Activated T-helper 17 cell treated with anti-CD3 and anti-CD28 coated beads, Interleukin-2, amount 50 U/mL, for 72 hours (primary cell): ENCODE results near the gene CCNY. TPM values are rescaled to one million over a fixed set of nuclear protein-coding genes. Genes with fewer than 3 reads are reported as not detected.

Experiments
- ATAC-seq: fragments of 150-1000 bp; cut with Tn5 transposase; replicated peaks from 2 replicates; pipeline ENCODE4 v1.10.0; 2021; ENCODE audit warnings: mild to moderate bottlenecking, moderate library complexity
- H3K27ac Mint-ChIP-seq: one replicate; pipeline ENCODE4 v1.8.0; 2022; ENCODE audit warnings: mixed read lengths
- H3K27me3 Mint-ChIP-seq: one replicate; pipeline ENCODE4 v1.8.0; 2022; ENCODE audit warnings: mixed read lengths
- H3K36me3 Mint-ChIP-seq: one replicate; pipeline ENCODE4 v1.8.0; 2022; ENCODE audit warnings: low read depth, mild to moderate bottlenecking, mixed read lengths
- H3K4me1 Mint-ChIP-seq: one replicate; pipeline ENCODE4 v1.8.0; 2022; ENCODE audit warnings: mixed read lengths
- H3K4me3 Mint-ChIP-seq: one replicate; pipeline ENCODE4 v1.8.0; 2022; ENCODE audit warnings: mild to moderate bottlenecking, mixed read lengths
- H3K9me3 Mint-ChIP-seq: one replicate; pipeline ENCODE4 v1.8.0; 2022; ENCODE audit warnings: mixed read lengths
- total RNA-seq, 2 donors: library from RNA; stranded (reverse); gene quantifications; one replicate each; pipeline ENCODE4 v1.2.3, GENCODE V29; 2022

The CCNY gene
- total RNA-seq, 2 donors from 2014 or later, result 29.4 to 42.3 TPM

DNA sequence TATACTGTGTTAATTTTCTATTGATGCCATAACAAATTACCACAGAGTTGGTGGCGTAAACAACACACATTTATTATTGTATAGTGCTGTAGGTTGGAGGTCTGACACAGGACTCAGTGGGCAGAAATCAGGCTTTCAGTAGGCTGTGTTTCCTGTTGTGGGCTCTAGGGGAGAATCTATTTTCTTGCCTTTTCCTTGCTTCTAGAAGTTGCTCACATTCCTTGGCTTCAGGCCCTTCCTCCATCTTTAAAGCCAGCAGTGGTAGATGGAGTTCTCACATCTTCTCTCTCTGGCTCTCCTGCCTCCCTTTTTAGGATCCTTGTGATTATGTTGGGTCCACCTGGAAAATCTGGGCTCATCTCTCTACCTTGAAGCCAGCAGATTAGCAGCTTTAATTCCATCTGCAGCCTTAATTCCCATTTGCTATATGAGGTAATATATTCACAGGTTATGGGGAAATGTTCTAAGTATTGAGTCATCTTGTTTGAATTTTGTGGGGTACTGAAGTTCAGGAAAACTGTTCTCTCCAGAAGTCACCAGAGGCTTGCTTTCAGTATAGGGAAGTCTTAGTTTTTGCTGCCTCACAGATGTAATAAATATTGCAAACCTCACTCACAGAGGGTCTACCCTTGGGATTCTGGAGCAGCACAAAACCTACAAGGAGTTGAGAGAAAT, 38.9 kb downstream of the CCNY start:
- no peaks in the 10 kb centered on the region for H3K36me3 Mint-ChIP-seq
- no peak overlapping the region for H3K4me3 Mint-ChIP-seq
- no peak overlapping the region for H3K27ac Mint-ChIP-seq
- H3K9me3 Mint-ChIP-seq, result no peaks in the 10 kb centered on the region
- peaks cover 59% of the 10 kb centered on the region for H3K4me1 Mint-ChIP-seq
- no peaks in the 10 kb centered on the region for H3K27me3 Mint-ChIP-seq
- no peak for ATAC-seq

DNA sequence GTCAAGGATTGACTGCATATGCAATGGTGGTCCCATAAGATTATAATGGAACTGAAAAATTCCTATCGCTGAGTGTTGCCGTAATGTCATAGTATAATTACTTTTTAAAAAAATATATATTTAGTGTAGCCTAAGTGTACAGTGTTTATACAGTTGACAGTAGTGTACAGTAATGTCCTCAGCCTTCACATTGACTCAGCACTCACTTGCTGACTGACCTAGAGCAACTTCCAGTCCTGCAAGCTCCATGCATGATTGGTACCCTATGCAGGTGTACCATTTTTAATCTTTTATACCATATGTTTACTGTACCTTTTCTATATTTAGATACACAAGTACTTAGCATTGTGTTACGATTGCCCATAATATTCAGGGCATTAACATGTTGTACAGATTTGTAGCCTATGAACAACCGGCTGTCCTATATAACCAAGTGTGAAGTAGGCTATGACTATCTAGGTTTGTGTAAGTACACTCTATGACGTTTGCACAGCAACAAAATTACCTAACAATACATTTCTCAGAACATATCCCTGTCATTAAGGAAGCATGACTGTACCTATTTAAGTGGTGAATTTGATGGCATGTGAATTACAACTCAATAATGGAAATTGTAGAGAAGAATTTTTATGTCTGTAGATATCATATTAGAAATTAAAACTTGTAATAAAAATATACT, 40.9 kb downstream of the CCNY start:
- H3K27ac Mint-ChIP-seq, result peak overlapping the region; percentile 42
- H3K27me3 Mint-ChIP-seq, result no peaks in the 10 kb centered on the region
- no peaks in the 10 kb centered on the region for H3K36me3 Mint-ChIP-seq
- H3K4me3 Mint-ChIP-seq, result no peak overlapping the region
- H3K4me1 Mint-ChIP-seq, result peaks cover 46% of the 10 kb centered on the region
- peak; percentile 81 for ATAC-seq
- H3K9me3 Mint-ChIP-seq, result no peaks in the 10 kb centered on the region

DNA sequence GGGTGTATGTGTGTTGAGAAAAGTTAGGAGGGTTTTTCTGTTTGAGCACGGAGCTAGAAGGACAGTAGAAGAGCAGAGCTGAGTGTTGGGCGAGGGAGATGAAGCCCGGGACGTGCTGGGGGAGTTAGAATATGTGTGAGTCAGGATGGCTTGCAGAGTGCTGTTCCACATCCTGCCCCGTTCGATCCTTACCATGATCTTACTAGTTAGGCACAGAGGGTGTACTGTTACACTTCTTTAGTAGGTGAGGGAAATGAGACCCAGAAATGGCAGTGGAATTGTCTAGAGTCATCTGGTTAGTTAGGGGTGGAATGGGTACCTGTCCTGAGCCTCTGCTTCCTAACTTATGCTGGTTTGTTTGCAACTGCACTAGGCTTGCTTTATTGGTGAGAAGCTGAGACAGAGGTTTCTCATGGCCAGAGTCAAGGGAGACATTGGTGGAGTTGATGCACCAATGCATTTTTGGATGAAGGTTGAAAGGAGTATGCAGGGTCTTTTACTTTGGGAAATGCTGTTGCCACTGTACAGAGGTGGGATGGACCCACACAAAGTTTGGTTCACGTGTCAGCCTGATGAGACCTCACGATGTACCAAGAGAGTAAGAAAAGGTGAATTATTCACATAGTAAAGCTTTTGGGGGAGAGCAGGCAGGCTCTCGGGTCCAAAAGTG, 42.4 kb downstream of the CCNY start:
- peak; percentile 73 for ATAC-seq
- peak overlapping the region; percentile 41 for H3K4me3 Mint-ChIP-seq
- H3K36me3 Mint-ChIP-seq, result no peaks in the 10 kb centered on the region
- H3K27ac Mint-ChIP-seq, result peak overlapping the region; percentile 65
- no peaks in the 10 kb centered on the region for H3K9me3 Mint-ChIP-seq
- H3K4me1 Mint-ChIP-seq, result peaks cover 41% of the 10 kb centered on the region
- H3K27me3 Mint-ChIP-seq, result no peaks in the 10 kb centered on the region

DNA sequence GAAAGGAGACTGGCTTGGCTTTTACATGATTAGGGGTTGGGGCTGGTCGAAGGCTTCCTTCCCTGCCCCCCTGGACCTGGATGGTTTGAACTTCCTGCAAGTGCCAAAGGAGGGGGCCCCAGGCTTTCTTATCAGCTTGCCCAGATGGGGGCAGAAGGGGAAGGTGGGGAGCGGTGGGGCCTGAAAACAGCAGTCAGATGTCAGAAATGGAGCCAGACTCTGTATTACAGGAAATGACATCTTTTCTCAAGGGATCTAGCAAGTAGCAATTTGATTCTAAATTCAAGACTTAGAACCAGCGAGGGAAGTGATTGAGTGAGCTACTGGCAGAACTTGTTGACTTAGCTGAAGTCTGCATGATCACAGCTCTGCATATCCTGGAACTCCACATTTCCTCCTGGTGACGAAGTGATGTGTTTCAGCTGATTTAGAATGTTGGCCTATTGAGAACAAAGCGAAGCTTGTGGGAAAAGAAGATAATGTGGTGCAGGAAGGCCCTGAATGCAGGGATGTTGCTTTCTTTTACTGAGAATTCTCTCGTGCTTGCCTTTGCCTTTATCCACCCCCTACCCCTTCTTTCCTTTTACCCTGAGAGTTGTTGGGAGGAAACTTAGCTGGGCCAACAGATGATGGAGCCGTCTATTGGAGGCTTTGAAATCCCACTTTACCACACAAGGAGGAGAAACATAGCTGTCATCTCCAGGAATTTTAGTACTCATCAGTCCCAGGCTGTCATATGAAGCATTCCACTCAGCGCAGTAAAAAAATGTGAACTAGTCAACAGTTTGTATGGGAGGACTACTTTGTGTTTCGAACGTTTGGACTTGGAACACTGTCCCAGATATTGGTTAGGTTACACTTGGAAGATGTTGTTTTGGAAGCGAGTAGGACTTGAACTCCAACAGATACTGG, 43.2 kb downstream of the CCNY start:
- Mint-ChIP-seq H3K4me1 (peaks cover 44% of the 10 kb centered on the region), H3K36me3 (no peaks in the 10 kb centered on the region), H3K27ac (peak overlapping the region; percentile 65), H3K27me3 (no peaks in the 10 kb centered on the region), H3K9me3 (no peaks in the 10 kb centered on the region), H3K4me3 (peak overlapping the region; percentile 41)
- ATAC-seq, result no peak

DNA sequence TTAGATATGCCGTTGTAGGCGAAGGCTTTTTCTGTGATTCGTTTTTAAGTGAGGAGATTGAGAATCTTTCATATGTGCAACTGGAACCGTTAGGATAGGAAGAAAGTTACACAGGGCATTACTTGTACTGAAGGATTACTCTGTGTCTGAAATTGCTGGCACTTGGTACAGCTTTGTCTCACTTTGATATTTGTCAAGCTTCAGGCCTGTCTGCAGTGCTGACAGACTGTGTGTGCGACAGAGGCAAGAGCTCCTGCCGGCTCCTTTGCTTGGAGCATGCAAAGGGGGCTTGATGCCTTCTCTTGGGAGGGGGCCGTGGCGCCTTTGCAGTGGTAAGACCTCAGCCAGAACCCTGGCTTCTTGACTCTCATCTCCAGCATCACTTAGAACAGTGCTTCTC, 45.8 kb downstream of the CCNY start:
- Mint-ChIP-seq H3K4me3 (no peak overlapping the region), H3K4me1 (peaks cover 34% of the 10 kb centered on the region), H3K27ac (no peak overlapping the region), H3K36me3 (no peaks in the 10 kb centered on the region), H3K9me3 (no peaks in the 10 kb centered on the region), H3K27me3 (no peaks in the 10 kb centered on the region)
- no peak for ATAC-seq

DNA sequence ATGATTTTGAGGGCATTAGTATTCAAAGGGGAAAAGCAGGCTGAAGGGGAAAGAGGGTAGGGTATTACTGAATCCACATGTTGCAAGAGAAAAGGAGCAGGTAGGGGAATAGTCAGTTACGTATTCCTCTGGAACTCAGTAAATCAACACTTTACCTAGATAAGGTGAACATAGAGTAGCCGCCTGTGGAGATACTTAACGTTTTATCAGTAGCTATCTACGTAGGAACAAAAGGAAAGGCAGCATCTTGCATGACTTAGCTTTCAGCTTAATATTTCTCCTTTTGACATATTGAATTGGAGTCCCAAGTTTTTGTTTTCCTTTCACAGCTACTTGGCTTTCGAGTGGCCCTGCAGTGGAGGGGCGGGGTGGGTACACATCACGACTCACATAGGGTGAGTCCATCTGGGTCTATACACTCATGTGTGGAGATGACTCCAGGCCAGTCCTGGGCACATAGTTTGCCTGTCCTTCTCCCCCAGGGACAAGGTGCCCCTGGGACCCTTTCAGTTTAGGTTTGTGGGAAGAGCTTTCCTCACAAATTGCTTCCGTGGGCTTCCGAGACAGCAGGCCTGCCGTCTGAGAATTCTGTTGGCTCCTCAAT, 48.1 kb downstream of the CCNY start:
- peak; percentile 32 for ATAC-seq
- Mint-ChIP-seq H3K27ac (no peak overlapping the region), H3K36me3 (no peaks in the 10 kb centered on the region), H3K4me3 (no peak overlapping the region), H3K27me3 (no peaks in the 10 kb centered on the region), H3K9me3 (no peaks in the 10 kb centered on the region), H3K4me1 (peaks cover 28% of the 10 kb centered on the region)

DNA sequence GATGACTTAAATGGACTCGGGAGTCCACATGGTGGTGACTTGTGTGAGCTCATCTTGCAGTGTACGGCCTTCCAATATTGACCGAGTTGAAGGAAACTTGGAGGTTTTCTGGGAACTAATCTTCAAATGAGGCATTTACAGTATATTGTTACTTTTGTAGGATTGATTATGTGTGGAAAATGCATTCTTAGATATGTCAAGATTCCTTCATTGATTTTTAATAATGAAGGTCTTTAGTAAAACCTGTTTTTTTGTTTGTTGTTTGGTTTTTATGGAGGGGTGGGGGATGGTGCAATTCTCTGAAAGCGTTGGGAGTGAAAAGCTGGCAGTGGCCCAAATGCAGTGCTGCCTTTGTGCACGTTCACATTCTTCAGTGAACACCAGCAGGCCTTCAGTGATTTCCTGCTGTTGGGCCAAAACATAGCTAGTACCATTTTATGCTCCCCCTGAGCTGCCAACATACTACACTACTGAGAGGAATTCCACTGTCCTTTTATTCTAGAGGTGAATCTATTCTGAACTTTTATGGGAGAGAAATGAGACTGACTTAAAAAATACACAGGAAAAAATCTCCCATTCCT, 50.4 kb downstream of the CCNY start:
- ATAC-seq, result no peak
- peaks cover 11% of the 10 kb centered on the region for H3K9me3 Mint-ChIP-seq
- H3K27me3 Mint-ChIP-seq, result no peaks in the 10 kb centered on the region
- H3K4me1 Mint-ChIP-seq, result peaks cover 29% of the 10 kb centered on the region
- no peaks in the 10 kb centered on the region for H3K36me3 Mint-ChIP-seq
- H3K4me3 Mint-ChIP-seq, result no peak overlapping the region
- H3K27ac Mint-ChIP-seq, result peak overlapping the region; percentile 62

DNA sequence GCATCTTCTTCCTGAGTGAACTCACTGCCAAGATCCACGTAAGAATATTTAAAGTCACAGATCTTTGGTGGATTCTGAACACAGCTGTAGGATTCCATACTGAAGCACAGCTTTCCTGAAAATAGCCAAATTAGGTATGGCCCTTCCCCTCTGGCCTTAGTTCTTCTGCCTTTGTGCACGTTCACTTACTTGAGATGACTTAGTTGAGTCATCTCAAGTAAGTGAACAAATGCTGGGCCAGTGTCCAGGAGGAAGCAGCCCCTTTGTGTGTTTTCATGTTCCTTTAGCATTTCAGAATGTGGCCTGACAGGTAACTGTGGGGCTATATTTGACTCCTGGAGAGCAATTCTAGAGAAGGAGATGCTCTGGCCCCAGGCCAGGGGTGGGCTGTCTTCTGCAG, 51.5 kb downstream of the CCNY start:
- no peak for ATAC-seq
- no peaks in the 10 kb centered on the region for H3K36me3 Mint-ChIP-seq
- peak overlapping the region; percentile 62 for H3K27ac Mint-ChIP-seq

DNA sequence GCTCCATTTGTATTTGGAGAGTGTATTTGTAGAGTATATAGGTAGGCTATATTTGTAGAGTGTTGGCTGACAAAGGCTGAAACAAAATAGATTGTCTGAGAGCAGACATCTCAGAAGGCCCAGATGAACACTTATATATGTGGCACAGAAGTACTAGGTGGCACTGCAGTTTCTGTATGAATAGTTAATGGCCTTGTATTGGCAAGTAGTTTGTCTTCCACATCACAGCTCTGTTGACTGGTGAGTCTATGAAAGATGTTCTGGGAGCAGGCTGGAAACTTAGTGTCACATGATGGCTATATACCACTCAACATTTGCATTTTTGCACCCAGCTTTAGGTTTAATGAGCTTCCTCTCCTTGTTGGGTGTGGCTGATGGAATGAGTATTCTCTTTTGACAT, 51.9 kb downstream of the CCNY start:
- Mint-ChIP-seq H3K27me3 (no peaks in the 10 kb centered on the region), H3K4me3 (no peak overlapping the region), H3K36me3 (no peaks in the 10 kb centered on the region), H3K27ac (peak overlapping the region; percentile 25), H3K4me1 (peaks cover 43% of the 10 kb centered on the region), H3K9me3 (peaks cover 11% of the 10 kb centered on the region)
- ATAC-seq, result peak; percentile 50

More for the DNA sequence above, 51.5 kb downstream of the CCNY start:
- no peaks in the 10 kb centered on the region for H3K27me3 Mint-ChIP-seq
- H3K4me1 Mint-ChIP-seq, result peaks cover 38% of the 10 kb centered on the region
- peaks cover 11% of the 10 kb centered on the region for H3K9me3 Mint-ChIP-seq
- no peak overlapping the region for H3K4me3 Mint-ChIP-seq

DNA sequence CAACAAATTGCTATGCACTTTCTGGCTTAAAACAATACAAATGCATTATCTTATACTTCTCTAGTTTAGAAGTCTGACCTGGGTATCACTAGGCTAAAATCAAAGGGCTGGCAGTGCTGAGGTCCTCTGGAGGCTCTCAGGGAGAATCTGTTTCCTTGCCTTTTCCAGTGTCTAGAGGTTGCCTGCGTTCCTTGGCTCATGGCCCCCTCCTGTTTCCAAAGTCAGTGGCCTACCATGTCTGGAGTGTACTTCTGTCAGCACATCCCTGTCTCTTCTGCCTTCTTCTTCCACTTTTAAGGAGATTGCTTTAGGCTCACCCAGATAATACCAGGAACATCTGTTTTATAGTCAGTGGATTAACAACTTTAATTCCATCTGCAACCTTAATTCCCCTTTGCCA, 52.4 kb downstream of the CCNY start:
- H3K4me1 Mint-ChIP-seq, result peaks cover 47% of the 10 kb centered on the region
- H3K27me3 Mint-ChIP-seq, result no peaks in the 10 kb centered on the region
- ATAC-seq, result no peak
- H3K9me3 Mint-ChIP-seq, result peaks cover 11% of the 10 kb centered on the region
- no peaks in the 10 kb centered on the region for H3K36me3 Mint-ChIP-seq
- H3K4me3 Mint-ChIP-seq, result no peak overlapping the region
- no peak overlapping the region for H3K27ac Mint-ChIP-seq

DNA sequence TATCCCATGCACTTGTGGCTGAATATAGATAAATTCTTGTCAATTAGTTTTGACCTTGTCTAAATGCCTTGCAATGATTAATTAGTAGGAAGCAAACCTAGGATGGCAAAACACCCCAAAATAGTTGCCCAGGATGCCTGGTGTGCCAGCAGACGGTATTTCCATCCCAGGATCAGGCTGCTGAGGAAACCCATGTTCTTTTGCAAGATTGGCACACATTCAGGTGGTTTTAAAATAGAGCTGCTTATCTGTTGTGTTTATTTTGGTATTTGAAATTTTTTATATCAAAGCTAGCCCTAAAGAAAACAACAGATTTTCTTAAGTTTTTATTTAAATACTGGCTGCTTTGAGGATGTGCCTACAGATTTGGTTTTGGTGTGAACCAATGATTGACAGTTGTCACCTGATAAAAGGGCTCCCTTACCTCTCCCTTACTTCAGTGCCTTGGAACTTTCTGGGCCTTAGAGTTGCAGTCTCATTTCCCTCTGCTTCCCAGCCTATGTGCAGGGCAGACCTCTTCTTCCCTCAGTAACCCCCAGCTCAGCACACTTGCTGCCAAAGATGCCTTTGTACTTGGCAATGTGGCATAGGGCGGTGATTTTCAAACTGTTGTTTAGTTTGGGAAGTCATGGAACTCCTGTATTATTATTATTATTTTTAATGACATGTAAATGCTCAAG, 54.0 kb downstream of the CCNY start:
- ATAC-seq, result no peak
- Mint-ChIP-seq H3K27me3 (no peaks in the 10 kb centered on the region), H3K27ac (no peak overlapping the region), H3K36me3 (no peaks in the 10 kb centered on the region), H3K4me1 (peaks cover 48% of the 10 kb centered on the region), H3K9me3 (peaks cover 11% of the 10 kb centered on the region), H3K4me3 (no peak overlapping the region)

DNA sequence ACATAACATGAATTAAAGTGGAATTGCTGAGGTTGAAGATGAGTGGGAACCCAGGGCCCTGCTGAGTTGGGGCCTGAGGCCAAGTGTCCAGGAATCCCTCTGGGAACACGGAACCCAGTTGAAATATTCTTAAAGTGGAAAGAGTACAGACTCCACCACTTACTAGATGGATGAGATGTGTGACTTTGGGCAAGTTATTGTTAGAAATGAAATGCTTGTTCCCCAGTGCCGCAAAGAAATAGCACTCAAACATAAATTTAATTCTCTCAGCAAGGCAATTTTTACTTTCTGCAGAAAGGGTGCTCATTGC, 54.5 kb downstream of the CCNY start:
- Mint-ChIP-seq H3K36me3 (no peaks in the 10 kb centered on the region), H3K4me1 (peaks cover 50% of the 10 kb centered on the region), H3K4me3 (no peak overlapping the region), H3K27me3 (no peaks in the 10 kb centered on the region), H3K9me3 (peaks cover 11% of the 10 kb centered on the region), H3K27ac (no peak overlapping the region)
- ATAC-seq, result no peak

DNA sequence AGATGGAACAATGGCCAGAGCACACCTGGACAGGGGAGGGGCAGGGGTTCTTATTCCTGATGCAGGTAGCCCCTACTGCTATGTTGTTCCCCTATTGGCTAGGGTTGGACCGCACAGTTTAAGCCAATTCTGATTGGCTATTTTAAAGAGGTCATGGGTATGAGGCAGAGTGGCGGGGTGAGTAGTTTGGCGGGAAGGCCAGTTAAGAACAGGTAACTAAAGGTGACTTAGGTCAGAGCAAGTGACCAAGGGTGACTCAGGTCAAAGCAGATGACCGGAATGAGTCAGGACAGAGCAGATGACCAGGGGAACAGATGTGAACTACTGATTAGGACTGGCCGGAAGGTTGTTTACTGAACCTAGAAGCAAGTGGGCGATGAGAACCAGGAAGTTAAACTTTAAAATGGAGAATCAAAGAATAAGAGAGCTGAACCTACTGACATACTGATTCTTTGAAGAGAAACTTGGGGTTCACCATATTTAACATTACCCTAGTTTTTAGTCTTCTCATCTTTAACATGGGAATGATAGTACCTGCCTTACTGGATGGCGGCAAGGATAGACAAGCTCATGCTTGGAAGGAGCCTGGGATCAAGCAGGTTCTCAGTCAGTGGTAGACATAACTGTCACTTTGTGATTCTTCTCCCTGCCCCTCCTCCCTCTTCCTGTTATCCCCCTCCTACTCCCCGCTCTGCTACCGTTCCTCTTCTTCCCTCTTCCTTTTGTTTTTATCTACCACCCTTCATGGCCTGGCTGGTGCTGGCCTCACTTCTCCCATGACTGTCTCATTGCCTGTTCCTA, 55.0 kb downstream of the CCNY start:
- no peaks in the 10 kb centered on the region for H3K36me3 Mint-ChIP-seq
- peak overlapping the region; percentile 65 for H3K27ac Mint-ChIP-seq
- H3K27me3 Mint-ChIP-seq, result no peaks in the 10 kb centered on the region
- H3K4me1 Mint-ChIP-seq, result peaks cover 50% of the 10 kb centered on the region
- H3K9me3 Mint-ChIP-seq, result peaks cover 11% of the 10 kb centered on the region
- H3K4me3 Mint-ChIP-seq, result no peak overlapping the region
- ATAC-seq, result no peak
